Mammary epithelial cell (primary cell): Measurements from ENCODE around the gene OR6K3.

ENCODE experiments used
- CTCF ChIP-seq, 2 donors: IDR thresholded peaks in 1 of 2; conservative IDR thresholded peaks in 1 of 2; 2 replicates each; pipeline ENCODE4 v1.5.1; 2011 to 2012; ENCODE audit warnings: inconsistent platforms in 2 of 2, low read length in 2 of 2, mild to moderate bottlenecking in 2 of 2, control low read depth in 1 of 2, low read depth in 1 of 2; ENCODE audit not compliant: insufficient read depth in 1 of 2; ENCODE audit errors: extremely low read depth in 1 of 2
- EZH2 ChIP-seq: IDR thresholded peaks from 2 replicates; pipeline ENCODE4 v1.6.1; 2012; ENCODE audit warnings: low read length, inconsistent platforms, borderline replicate concordance

DNA sequence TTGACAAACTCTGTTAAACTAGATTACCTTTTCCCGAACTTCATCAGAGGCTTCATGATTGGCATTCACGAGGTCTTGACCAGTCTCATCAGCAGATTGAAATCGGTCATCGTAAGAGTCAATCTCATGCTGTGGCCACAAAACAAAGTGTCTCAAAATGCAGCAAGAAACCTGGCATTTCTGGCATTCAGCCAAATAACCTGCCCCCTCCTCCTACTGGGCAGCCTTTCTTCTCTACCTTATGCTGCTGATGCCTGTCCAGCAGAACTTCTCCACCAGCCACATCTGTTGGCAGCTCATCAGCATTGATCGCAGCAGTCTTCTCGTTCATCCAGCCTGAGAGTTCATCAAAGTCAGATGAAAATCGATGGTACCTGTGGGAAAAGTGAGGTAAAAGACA is 46.2 kb downstream of the OR6K3 start:
- TF ChIP-seq CTCF (conservative IDR thresholded peaks at IDR 0.05 in 1 of 2, IDR thresholded peaks at IDR 0.05 in 1 of 2; ENCODE audit: extremely low read depth in 1 of 2, insufficient read depth in 1 of 2, low read depth in 1 of 2, low read length in 2 of 2) (no peak), EZH2 (no peak)
